ENCODE measurements around the gene YKT6.

The YKT6 gene

GRCh38 chr7:44228571-44229350 is 28.0 kb downstream of the YKT6 start:
- H3K4me1 ChIP-seq (ENCODE audit: low read length), result no peaks in the 10 kb centered on the region
- no peak overlapping the region for H3K4me3 ChIP-seq (ENCODE audit: low read length)
- H3K9ac ChIP-seq (ENCODE audit: low read length), result no peak overlapping the region
- H3F3A ChIP-seq (ENCODE audit: insufficient read depth, low read length), result no peaks in the 10 kb centered on the region
- H3K4me2 ChIP-seq (ENCODE audit: low read depth, low read length), result no peak overlapping the region
- H3K9me2 ChIP-seq (replicated peaks; ENCODE audit: insufficient read depth, low read length), result no peaks in the 10 kb centered on the region
- H3K9me3 ChIP-seq (replicated peaks; ENCODE audit: insufficient read depth, low read length), result no peaks in the 10 kb centered on the region
- no peaks in the 10 kb centered on the region for H3K36me3 ChIP-seq (replicated peaks; ENCODE audit: insufficient read depth, low read length)
- H4K20me1 ChIP-seq (ENCODE audit: insufficient read depth, low read length), result no peaks in the 10 kb centered on the region
- no peak overlapping the region for H3K27ac ChIP-seq (ENCODE audit: low read length)
- TF ChIP-seq CTCF (IDR thresholded peaks at IDR 0.05; ENCODE audit: low read length) (no peak), EZH2phosphoT487 (IDR thresholded peaks at IDR 0.05; ENCODE audit: low read length) (no peak), EZH2 (optimal IDR thresholded peaks at IDR 0.05; ENCODE audit: low read depth, low read length) (no peak)
- no peak for DNase-seq
- H3K27me3 ChIP-seq (replicated peaks; ENCODE audit: insufficient read depth, low read length), result peaks cover 89% of the 10 kb centered on the region
- H3K79me2 ChIP-seq (ENCODE audit: low read length), result no peaks in the 10 kb centered on the region
- H2AFZ ChIP-seq (ENCODE audit: low read length), result no peak overlapping the region

GRCh38 chr7:44229546-44230105 is 28.8 kb downstream of the YKT6 start:
- H3F3A ChIP-seq (ENCODE audit: insufficient read depth, low read length), result no peaks in the 10 kb centered on the region
- no peak overlapping the region for H3K27ac ChIP-seq (ENCODE audit: low read length)
- no peaks in the 10 kb centered on the region for H3K36me3 ChIP-seq (replicated peaks; ENCODE audit: insufficient read depth, low read length)
- H3K79me2 ChIP-seq (ENCODE audit: low read length), result no peaks in the 10 kb centered on the region
- no peak overlapping the region for H2AFZ ChIP-seq (ENCODE audit: low read length)
- H3K9me2 ChIP-seq (replicated peaks; ENCODE audit: insufficient read depth, low read length), result no peaks in the 10 kb centered on the region
- no peak overlapping the region for H3K9ac ChIP-seq (ENCODE audit: low read length)
- H3K4me2 ChIP-seq (ENCODE audit: low read depth, low read length), result no peak overlapping the region
- TF ChIP-seq CTCF (IDR thresholded peaks at IDR 0.05; ENCODE audit: low read length) (no peak), EZH2phosphoT487 (IDR thresholded peaks at IDR 0.05; ENCODE audit: low read length) (no peak), EZH2 (optimal IDR thresholded peaks at IDR 0.05; ENCODE audit: low read depth, low read length) (no peak)
- no peak overlapping the region for H3K4me3 ChIP-seq (ENCODE audit: low read length)
- no peaks in the 10 kb centered on the region for H3K9me3 ChIP-seq (replicated peaks; ENCODE audit: insufficient read depth, low read length)
- DNase-seq, result no peak
- H3K4me1 ChIP-seq (ENCODE audit: low read length), result no peaks in the 10 kb centered on the region
- peaks cover 88% of the 10 kb centered on the region for H3K27me3 ChIP-seq (replicated peaks; ENCODE audit: insufficient read depth, low read length)
- no peaks in the 10 kb centered on the region for H4K20me1 ChIP-seq (ENCODE audit: insufficient read depth, low read length)

DNA sequence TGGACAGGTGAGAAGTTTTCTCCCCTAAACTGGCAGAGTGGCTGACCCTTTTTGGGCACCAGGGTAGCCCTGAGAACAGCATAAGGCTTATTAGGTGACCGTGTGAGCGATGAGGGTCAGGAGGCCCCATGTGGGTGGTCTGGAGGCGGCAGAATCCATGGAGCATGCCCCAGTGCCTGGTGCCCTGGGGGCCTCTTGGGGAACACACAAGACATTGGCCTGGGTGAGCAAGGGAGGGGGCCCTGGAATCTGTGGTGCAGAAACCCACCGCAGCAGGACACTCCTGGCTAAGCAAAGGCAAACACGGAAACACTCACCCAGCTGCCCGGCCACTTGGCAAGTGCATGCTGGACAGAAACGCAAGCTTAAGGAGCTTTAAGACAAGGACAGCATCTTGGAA is 29.5 kb downstream of the YKT6 start:
- H3F3A ChIP-seq (ENCODE audit: insufficient read depth, low read length), result no peaks in the 10 kb centered on the region
- H4K20me1 ChIP-seq (ENCODE audit: insufficient read depth, low read length), result no peaks in the 10 kb centered on the region
- no peaks in the 10 kb centered on the region for H3K36me3 ChIP-seq (replicated peaks; ENCODE audit: insufficient read depth, low read length)
- H3K4me2 ChIP-seq (ENCODE audit: low read depth, low read length), result no peak overlapping the region
- H2AFZ ChIP-seq (ENCODE audit: low read length), result no peak overlapping the region
- H3K27me3 ChIP-seq (replicated peaks; ENCODE audit: insufficient read depth, low read length), result peaks cover 88% of the 10 kb centered on the region
- no peaks in the 10 kb centered on the region for H3K79me2 ChIP-seq (ENCODE audit: low read length)
- no peaks in the 10 kb centered on the region for H3K4me1 ChIP-seq (ENCODE audit: low read length)
- no peak for DNase-seq
- H3K9me3 ChIP-seq (replicated peaks; ENCODE audit: insufficient read depth, low read length), result no peaks in the 10 kb centered on the region
- H3K4me3 ChIP-seq (ENCODE audit: low read length), result no peak overlapping the region
- no peaks in the 10 kb centered on the region for H3K9me2 ChIP-seq (replicated peaks; ENCODE audit: insufficient read depth, low read length)
- no peak for TF ChIP-seq CTCF (IDR thresholded peaks at IDR 0.05; ENCODE audit: low read length)
- TF ChIP-seq EZH2 (optimal IDR thresholded peaks at IDR 0.05; ENCODE audit: low read depth, low read length), result no peak
- H3K27ac ChIP-seq (ENCODE audit: low read length), result no peak overlapping the region
- no peak overlapping the region for H3K9ac ChIP-seq (ENCODE audit: low read length)

Data from MM.1S (cell line).